NCI-H460 (cell line): Measurements from ENCODE around the gene ESRRG. TPM values are rescaled to one million over a fixed set of nuclear protein-coding genes. Genes with fewer than 3 reads are reported as not detected.

Source experiments
- DNase-seq: peaks from one replicate; pipeline ENCODE4 v3.0.0-alpha.2; 2016; ENCODE audit warnings: low read depth; ENCODE audit errors: extremely low read depth
- total RNA-seq: library from RNA; depleted of rRNA; stranded (reverse); fragments of >200 nt; shearing (Covaris generic); gene quantifications from 2 replicates; pipeline ENCODE4 v1.2.3, GENCODE V29; 2014

Gene ESRRG
- total RNA-seq, 1 experiment from 2014 or later: 0.05 TPM

GRCh38 chr1:216641669-216642460 is 81.4 kb downstream of the ESRRG start:
- DNase-seq: no peak

GRCh38 chr1:216640100-216640499 is 83.1 kb downstream of the ESRRG start:
- no peak for DNase-seq

GRCh38 chr1:216632980-216633379 is 90.2 kb downstream of the ESRRG start:
- DNase-seq: no peak

- DNase-seq: no peak
Observed at GRCh38 chr1:216630532-216630931, 92.7 kb downstream of the ESRRG start.

- DNase-seq: no peak
Observed at GRCh38 chr1:216627252-216627651, 96.0 kb downstream of the ESRRG start.

GRCh38 chr1:216626394-216627067 is 96.7 kb downstream of the ESRRG start:
- no peak for DNase-seq

GRCh38 chr1:216621536-216621935 is 101.7 kb downstream of the ESRRG start:
- no peak for DNase-seq

- no peak for DNase-seq
Observed at GRCh38 chr1:216617081-216617875, 106.0 kb downstream of the ESRRG start.

- no peak for DNase-seq
Observed at GRCh38 chr1:216616425-216616824, 106.8 kb downstream of the ESRRG start.

GRCh38 chr1:216614011-216614934 is 109.0 kb downstream of the ESRRG start:
- no peak for DNase-seq

- no peak for DNase-seq
Observed at GRCh38 chr1:216612291-216612690, 110.9 kb downstream of the ESRRG start.

GRCh38 chr1:216607067-216607697 is 116.0 kb downstream of the ESRRG start:
- DNase-seq: no peak

GRCh38 chr1:216606047-216606637 is 117.1 kb downstream of the ESRRG start:
- no peak for DNase-seq

- no peak for DNase-seq
Observed at GRCh38 chr1:216604771-216605170, 118.5 kb downstream of the ESRRG start.

GRCh38 chr1:216600730-216601609 is 122.3 kb downstream of the ESRRG start:
- peak; percentile 86 for DNase-seq

- DNase-seq: no peak
Observed at GRCh38 chr1:216599851-216600250, 123.4 kb downstream of the ESRRG start.

GRCh38 chr1:216598448-216598847 is 124.8 kb downstream of the ESRRG start:
- no peak for DNase-seq

GRCh38 chr1:216596281-216596862 is 126.9 kb downstream of the ESRRG start:
- DNase-seq: no peak
